Measurements from ENCODE around the gene BLACAT1. TPM values are rescaled to one million over a fixed set of nuclear protein-coding genes. Genes with fewer than 3 reads are reported as not detected.

Gene BLACAT1
- total RNA-seq, 3 donors from 2014 or later: 0.14 to 0.46 (median 0.19) TPM

- Histone ChIP-seq H3K9me3 (no peaks in the 10 kb centered on the region), H3K36me3 (ENCODE audit: low read depth) (no peaks in the 10 kb centered on the region), H3K4me1 (ENCODE audit: low read depth) (peaks cover 2% of the 10 kb centered on the region), H3K4me3 (no peak overlapping the region)
- intact Hi-C loops (cut with DNase I, micrococcal nuclease): no loop called here
- ATAC-seq (no peak), DNase-seq (no peak)
- TF ChIP-seq CTCF (IDR thresholded peaks at IDR 0.05): no peak
Observed at GRCh38 chr1:205472737-205473441, 17.0 kb upstream of the BLACAT1 start.

- TF ChIP-seq CTCF (IDR thresholded peaks at IDR 0.05): no peak
- DNase-seq (peak in 2 of 3 donors; percentile 59 to 65), ATAC-seq (peak; percentile 82)
- Histone ChIP-seq H3K4me3 (no peak overlapping the region), H3K9me3 (no peaks in the 10 kb centered on the region), H3K4me1 (ENCODE audit: low read depth) (no peaks in the 10 kb centered on the region), H3K36me3 (ENCODE audit: low read depth) (no peaks in the 10 kb centered on the region)
- intact Hi-C loops (cut with DNase I, micrococcal nuclease): no loop called here
Observed at GRCh38 chr1:205470131-205470530, 14.3 kb upstream of the BLACAT1 start.

GRCh38 chr1:205466595-205467220, 10.9 kb upstream of the BLACAT1 start:
- intact Hi-C loops (cut with DNase I, micrococcal nuclease): no loop called here
- Histone ChIP-seq H3K4me1 (ENCODE audit: low read depth) (no peaks in the 10 kb centered on the region), H3K9me3 (no peaks in the 10 kb centered on the region), H3K4me3 (no peak overlapping the region), H3K36me3 (ENCODE audit: low read depth) (no peaks in the 10 kb centered on the region)
- no peak for TF ChIP-seq CTCF (IDR thresholded peaks at IDR 0.05)
- DNase-seq: no peak
- ATAC-seq: no peak

- no peak for TF ChIP-seq CTCF (IDR thresholded peaks at IDR 0.05)
- intact Hi-C loops (cut with DNase I, micrococcal nuclease): no loop called here
- no peaks in the 10 kb centered on the region for H3K4me1 ChIP-seq (ENCODE audit: low read depth)
- no peaks in the 10 kb centered on the region for H3K9me3 ChIP-seq
- no peak overlapping the region for H3K4me3 ChIP-seq
- no peak for DNase-seq
- no peaks in the 10 kb centered on the region for H3K36me3 ChIP-seq (ENCODE audit: low read depth)
- ATAC-seq: no peak
Observed at GRCh38 chr1:205465392-205465791, 9.5 kb upstream of the BLACAT1 start.

- no peak for TF ChIP-seq CTCF (IDR thresholded peaks at IDR 0.05)
- Histone ChIP-seq H3K4me3 (no peak overlapping the region), H3K4me1 (ENCODE audit: low read depth) (peaks cover 15% of the 10 kb centered on the region), H3K9me3 (no peaks in the 10 kb centered on the region), H3K36me3 (ENCODE audit: low read depth) (no peaks in the 10 kb centered on the region)
- ATAC-seq: peak; percentile 53
- intact Hi-C loops (cut with DNase I, micrococcal nuclease): no loop called here
- DNase-seq: peak in 1 of 3 donors; percentile 54
Observed at GRCh38 chr1:205458777-205459566, 3.1 kb upstream of the BLACAT1 start.
